K562 (cell line): Measurements from ENCODE around the gene METAP1D. TPM values are rescaled to one million over a fixed set of nuclear protein-coding genes. Genes with fewer than 3 reads are reported as not detected.

Experiments
- AFF1 ChIP-seq, 2 experiments: fragments of 450-650 bp; IDR thresholded peaks; 2 replicates each; pipeline ENCODE4 v1.6.1; 2018; ENCODE audit warnings: mild to moderate bottlenecking in 2 of 2, low read depth in 1 of 2; ENCODE audit not compliant: partially characterized antibody in 2 of 2
- ARID1B ChIP-seq: fragments of 450-650 bp; IDR thresholded peaks from 2 replicates; pipeline ENCODE4 v1.6.1; 2016; ENCODE audit warnings: antibody characterized with exemption, mild to moderate bottlenecking, inconsistent platforms
- ATF1 ChIP-seq, 2 experiments: fragments of 450-650 bp in 1 of 2; IDR thresholded peaks; 2 replicates each; pipeline ENCODE4 v1.6.1; 2016; ENCODE audit warnings: missing compliant biosample characterization in 1 of 2, missing genetic modification characterization in 1 of 2
- CBX5 ChIP-seq: IDR thresholded peaks from 2 replicates; pipeline ENCODE4 v1.6.1; 2014; ENCODE audit warnings: low read depth, borderline replicate concordance
- CXXC5 ChIP-seq: fragments of 250-450 bp; sonication (Bioruptor Pico); IDR thresholded peaks from 2 replicates; pipeline ENCODE4 v1.8.0; 2022; ENCODE audit warnings: inconsistent platforms, mild to moderate bottlenecking, moderate library complexity
- DACH1 ChIP-seq: fragments of 450-650 bp; IDR thresholded peaks from 2 replicates; pipeline ENCODE4 v1.6.1; 2018; ENCODE audit not compliant: partially characterized antibody
- GATAD2B ChIP-seq: fragments of 450-650 bp; IDR thresholded peaks from 2 replicates; pipeline ENCODE4 v1.6.1; 2017; ENCODE audit warnings: mild to moderate bottlenecking, borderline replicate concordance
- KHSRP ChIP-seq: fragments of 450-650 bp; IDR thresholded peaks from 2 replicates; pipeline ENCODE4 v1.6.1; 2017
- MAFK ChIP-seq: IDR thresholded peaks from 2 replicates; pipeline ENCODE4 v1.6.1; 2011; ENCODE audit warnings: low read length, improper control_type of control experiment
- MYNN ChIP-seq, 2 experiments: sonication (generic); formaldehyde crosslinking in 1 of 2; IDR thresholded peaks; 2 replicates each; pipeline versions ENCODE4 v1.5.0 to v1.6.1; 2016 to 2020; ENCODE audit warnings: antibody characterized with exemption in 1 of 2, missing genetic modification reagents in 1 of 2
- NRF1 ChIP-seq, 2 experiments: fragments of 450-650 bp; IDR thresholded peaks in 1 of 2; conservative IDR thresholded peaks in 1 of 2; 2 replicates each; pipeline ENCODE4 v1.6.1; 2014; ENCODE audit warnings: mild to moderate bottlenecking in 2 of 2
- RB1 ChIP-seq: fragments of 450-650 bp; IDR thresholded peaks from 2 replicates; pipeline ENCODE4 v1.6.1; 2017; ENCODE audit warnings: low read depth, mild to moderate bottlenecking
- SP2 ChIP-seq: IDR thresholded peaks from 2 replicates; pipeline ENCODE4 v1.6.1; 2011; ENCODE audit warnings: mild to moderate bottlenecking, low read depth, low read length, moderate library complexity; ENCODE audit not compliant: poor library complexity, severe bottlenecking; ENCODE audit errors: extremely low read depth
- THRA ChIP-seq: fragments of 450-650 bp; IDR thresholded peaks from 2 replicates; pipeline ENCODE4 v1.6.1; 2017; ENCODE audit warnings: mild to moderate bottlenecking, moderate library complexity
- XRCC5 ChIP-seq: fragments of 200-400 bp; formaldehyde crosslinking; IDR thresholded peaks from 2 replicates; pipeline ENCODE4 v1.6.1; 2017; ENCODE audit warnings: low read depth, mild to moderate bottlenecking, low read length
- ZFP36 ChIP-seq: fragments of 150-350 bp; IDR thresholded peaks from 2 replicates; pipeline ENCODE4 v1.6.1; 2018; ENCODE audit warnings: low read length, low read depth; ENCODE audit not compliant: partially characterized antibody
- polyA plus RNA-seq, 8 experiments: library from polyadenylated mRNA; depleted of rRNA in 4 of 8; stranded (reverse) in 5 of 8; unstranded in 3 of 8; fragments of >200 nt; fragmentation: Nextera tagmentation in 2 of 8; fragmentation: Illumina TruSeq in 1 of 8; extraction: Ambion mirVana in 2 of 8; extraction: Trizol in 1 of 8; gene quantifications; 2 replicates each; pipeline versions ENCODE4 v1.2.1 to v1.2.3, GENCODE V29; 2011 to 2014; ENCODE audit warnings: inconsistent platforms in 1 of 8, missing spikeins in 1 of 8
- total RNA-seq, 7 experiments: library from RNA; depleted of rRNA in 6 of 7; stranded (reverse); fragments of >200 nt in 6 of 7; fragmentation: Illumina TruSeq in 2 of 7; extraction: Trizol in 2 of 7; gene quantifications; 2 replicates each; pipeline versions ENCODE4 v1.2.1 to v1.2.3, GENCODE V29; 2011 to 2021; ENCODE audit warnings: low replicate concordance in 1 of 7
- TF ChIP-seq, protein P1 (sequence below), 2 experiments: IDR thresholded peaks in 1 of 2; conservative IDR thresholded peaks in 1 of 2; 2 replicates each; pipeline ENCODE4 v1.6.1; 2016; ENCODE audit warnings: low read depth in 2 of 2, mild to moderate bottlenecking in 1 of 2, missing compliant biosample characterization in 1 of 2, missing genetic modification characterization in 1 of 2, moderate library complexity in 1 of 2

The METAP1D gene
- total and polyA plus RNA-seq, 9 of the 15 experiments (the other 6 are each of a cell fraction or from before 2014, with no cell fraction given): 8.0 to 23.4 (median 15.7) TPM

DNA sequence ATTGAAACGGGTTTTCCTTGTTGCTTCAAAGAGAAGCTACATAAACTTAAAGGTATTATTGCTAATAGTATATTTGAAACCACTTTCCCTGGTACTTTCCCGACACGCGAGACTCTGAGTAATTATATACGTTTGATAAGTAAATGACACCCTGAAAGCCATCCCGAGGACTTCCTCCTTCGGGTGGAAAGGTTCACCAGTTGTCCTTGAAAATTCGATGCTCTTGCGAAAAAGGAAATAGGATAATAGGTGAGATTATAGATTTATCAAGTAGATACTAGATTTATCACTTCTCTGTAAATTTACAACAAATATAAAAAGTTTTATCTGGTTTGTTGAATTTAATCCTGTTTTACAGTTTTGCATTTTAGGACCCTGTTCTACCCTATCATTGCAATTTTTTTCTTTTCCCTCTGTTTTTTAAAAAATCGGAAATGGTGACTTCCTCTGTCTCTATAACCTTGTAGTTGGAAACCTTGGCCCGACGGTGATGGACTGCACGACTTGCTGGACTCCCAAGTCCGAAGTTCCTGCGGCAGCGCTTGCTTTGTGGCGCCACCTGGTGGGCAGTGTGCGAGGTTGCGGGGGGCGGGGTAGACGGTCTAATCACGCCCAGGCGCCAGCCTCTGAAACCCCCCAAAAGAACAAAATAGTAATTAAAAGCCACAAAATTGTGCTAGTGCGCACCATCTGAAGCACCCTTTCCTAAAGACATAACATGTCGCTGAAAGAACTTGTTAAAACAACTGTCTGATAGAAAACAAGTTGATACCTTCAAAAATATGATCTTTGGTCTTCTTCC lies 103.9 kb downstream of the METAP1D start (continued):
- peak in 1 of 2 experiments; percentile 19 for TF ChIP-seq AFF1 (IDR thresholded peaks at IDR 0.05; ENCODE audit: low read depth in 1 of 2, partially characterized antibody in 2 of 2)
- no peak for TF ChIP-seq ATF1 (CRISPR knock-in tag; IDR thresholded peaks at IDR 0.05)
- TF ChIP-seq ATF1 (tag; IDR thresholded peaks at IDR 0.05): 0 out of 2 replicates have a peak, but pooled peaks have one; percentile 5
- TF ChIP-seq SP2: no peak
- peak; percentile 52 for TF ChIP-seq CXXC5 (CRISPR knock-in tag)
- TF ChIP-seq THRA: no peak
- TF ChIP-seq GATAD2B: peak; percentile 61; the same call in 1 of the 2 replicates
- no peak for TF ChIP-seq KHSRP
- TF ChIP-seq ARID1B: peak; percentile 9; the same call in 1 of the 2 replicates
- TF ChIP-seq MAFK: peak; percentile 38; the same call in 1 of the 2 replicates
- 0 out of 2 replicates have a peak, but pooled peaks have one; percentile 59 for TF ChIP-seq MYNN (IDR thresholded peaks at IDR 0.05)
- no peak for TF ChIP-seq MYNN (CRISPR knock-in tag; IDR thresholded peaks at IDR 0.05)
- peak in 1 of 2 experiments; percentile 7; a peak in 1 of 4 replicates for TF ChIP-seq NRF1 (conservative IDR thresholded peaks at IDR 0.05 in 1 of 2, IDR thresholded peaks at IDR 0.05 in 1 of 2)
- peak; percentile 5 for TF ChIP-seq DACH1
- no peak for TF ChIP-seq CBX5
- peak; percentile 91 for TF ChIP-seq RB1
- peak; percentile 96 for TF ChIP-seq XRCC5
- TF ChIP-seq, protein P1, sequence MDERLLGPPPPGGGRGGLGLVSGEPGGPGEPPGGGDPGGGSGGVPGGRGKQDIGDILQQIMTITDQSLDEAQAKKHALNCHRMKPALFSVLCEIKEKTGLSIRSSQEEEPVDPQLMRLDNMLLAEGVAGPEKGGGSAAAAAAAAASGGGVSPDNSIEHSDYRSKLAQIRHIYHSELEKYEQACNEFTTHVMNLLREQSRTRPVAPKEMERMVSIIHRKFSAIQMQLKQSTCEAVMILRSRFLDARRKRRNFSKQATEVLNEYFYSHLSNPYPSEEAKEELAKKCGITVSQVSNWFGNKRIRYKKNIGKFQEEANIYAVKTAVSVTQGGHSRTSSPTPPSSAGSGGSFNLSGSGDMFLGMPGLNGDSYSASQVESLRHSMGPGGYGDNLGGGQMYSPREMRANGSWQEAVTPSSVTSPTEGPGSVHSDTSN (CRISPR knock-in tag; IDR thresholded peaks at IDR 0.05; ENCODE audit: low read depth): no peak
- TF ChIP-seq, protein P1 (tag; conservative IDR thresholded peaks at IDR 0.05; ENCODE audit: low read depth): peak; percentile 49; the same call in 1 of the 2 replicates
- TF ChIP-seq ZFP36: peak; percentile 28
